Measurements from ENCODE around the gene CLDN2. TPM values are rescaled to one million over a fixed set of nuclear protein-coding genes. Genes with fewer than 3 reads are reported as not detected.
"Not testable (repeated sequence)": the region's sequence is repeated elsewhere in the genome, so short reads cannot be mapped to it uniquely, and the experiment has no call there.

CLDN2 gene, protein sequence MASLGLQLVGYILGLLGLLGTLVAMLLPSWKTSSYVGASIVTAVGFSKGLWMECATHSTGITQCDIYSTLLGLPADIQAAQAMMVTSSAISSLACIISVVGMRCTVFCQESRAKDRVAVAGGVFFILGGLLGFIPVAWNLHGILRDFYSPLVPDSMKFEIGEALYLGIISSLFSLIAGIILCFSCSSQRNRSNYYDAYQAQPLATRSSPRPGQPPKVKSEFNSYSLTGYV
- not detected for total RNA-seq
- long read RNA-seq, result 0 reads

DNA sequence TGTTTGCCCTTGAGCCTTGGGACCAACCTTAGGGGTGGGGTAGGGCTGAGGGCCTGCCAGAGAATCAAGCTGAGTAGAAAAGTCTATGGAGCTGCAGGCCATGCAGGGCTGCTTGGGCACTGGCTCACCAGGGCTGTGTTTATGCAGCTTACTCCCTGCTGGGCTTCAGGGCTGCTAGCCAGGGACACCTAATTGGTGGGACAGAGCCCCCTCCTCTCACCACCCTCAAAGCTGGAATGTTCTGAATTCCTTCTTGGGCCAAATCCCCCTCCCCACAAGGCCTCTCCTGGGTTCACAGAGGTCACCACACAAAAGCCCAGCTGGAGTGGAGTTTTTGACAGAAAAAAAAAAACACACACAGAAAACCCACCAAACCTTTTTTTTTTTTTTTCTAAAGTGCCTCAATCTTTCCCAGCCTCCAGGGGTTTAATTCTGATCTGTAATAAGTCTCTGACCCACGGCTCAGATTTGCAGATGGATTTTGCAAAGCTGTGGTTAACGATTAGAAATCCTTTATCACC is at the start of gene CLDN2:
CLDN2 (plus strand) TSS at position 471 of the 521 bp plus-strand sequence. CDS start 7,827 bp downstream, outside the sequence.
- intact Hi-C loops (cut with micrococcal nuclease), result no loop called here
- ATAC-seq, result no peak
- no peak for DNase-seq

DNA sequence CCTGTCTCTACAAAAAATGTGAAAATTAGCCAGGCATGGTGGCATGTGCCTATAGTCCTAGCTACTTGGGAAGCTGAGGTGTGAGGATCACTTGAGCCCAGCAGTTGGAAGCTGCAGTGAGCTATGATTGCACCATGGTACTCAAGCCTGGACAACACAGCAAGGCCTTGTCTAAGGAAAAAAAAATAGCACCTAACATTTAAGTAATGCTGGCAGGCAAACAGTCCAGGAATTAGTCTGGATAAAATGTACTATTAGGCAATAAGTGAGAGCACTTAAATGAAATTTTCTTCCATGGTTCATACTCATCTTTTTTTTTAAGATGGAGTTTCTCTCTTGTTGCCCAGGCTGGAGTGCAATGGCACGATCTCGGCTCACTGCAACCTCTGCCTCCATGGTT is 47.4 kb upstream of the CLDN2 start:
- intact Hi-C loops (cut with micrococcal nuclease); ATAC-seq; DNase-seq: not testable (repeated sequence)

DNA sequence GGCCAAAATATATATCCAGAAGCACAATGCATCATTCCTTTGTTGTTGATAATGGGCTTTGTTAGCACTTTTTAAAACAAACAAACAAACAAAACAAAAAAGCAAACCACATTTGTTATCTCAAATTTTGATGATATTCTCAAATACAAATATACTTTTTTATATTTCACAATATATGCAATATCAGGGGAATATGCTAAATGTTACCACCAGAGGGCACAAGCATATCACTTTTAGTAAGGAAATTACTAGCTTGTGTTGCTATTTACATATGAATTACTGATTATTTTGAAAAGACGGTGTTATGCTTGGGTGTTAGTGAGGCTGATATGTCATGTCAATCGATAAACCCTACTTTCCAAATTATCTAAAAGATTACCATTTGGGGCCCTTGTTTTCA is 46.1 kb upstream of the CLDN2 start:
- intact Hi-C loops (cut with micrococcal nuclease), result no loop called here
- ATAC-seq, result no peak
- DNase-seq, result no peak

DNA sequence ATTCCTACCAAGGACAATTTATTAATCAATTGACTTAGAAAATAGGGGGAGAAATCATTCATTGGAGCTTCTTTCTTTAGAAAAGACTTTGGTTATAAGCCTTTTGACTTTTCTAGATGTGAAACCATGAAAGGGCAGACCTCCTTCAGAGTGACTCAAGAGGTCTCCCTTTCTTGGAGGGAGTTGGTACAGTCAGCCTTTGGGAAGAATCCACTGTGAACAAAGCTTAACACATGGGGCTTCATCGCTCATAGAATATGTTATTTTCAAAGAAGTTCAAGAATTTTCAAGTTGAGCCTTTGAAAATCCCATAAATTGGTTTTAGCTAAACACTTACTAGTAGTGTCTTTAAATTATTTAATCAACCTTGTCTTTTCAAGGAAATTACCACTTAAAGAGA is 45.1 kb upstream of the CLDN2 start:
- intact Hi-C loops (cut with micrococcal nuclease), result no loop called here
- ATAC-seq, result no peak

DNA sequence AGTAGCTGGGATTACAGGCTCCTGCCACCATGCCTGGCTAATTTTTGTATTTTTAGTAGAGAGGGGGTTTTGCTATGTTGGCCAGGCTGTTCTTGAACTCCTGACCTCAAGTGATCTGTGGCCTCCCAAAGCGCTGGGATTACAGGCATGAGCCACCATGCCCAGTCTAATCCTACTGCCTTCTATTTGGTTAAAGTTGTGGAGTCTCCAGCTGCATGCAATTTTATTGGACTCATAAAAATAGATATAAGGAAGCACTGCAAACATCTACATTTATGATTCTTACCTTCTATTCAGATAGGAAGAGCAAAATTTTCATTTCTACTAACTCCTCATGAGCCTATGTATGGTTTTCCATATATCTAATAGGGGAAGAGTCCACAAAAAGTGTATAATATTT is 30.7 kb upstream of the CLDN2 start:
- ATAC-seq (no peak), DNase-seq (no peak)
- intact Hi-C loops (cut with micrococcal nuclease), result no loop called here

More for the DNA sequence above, 45.1 kb upstream of the CLDN2 start:
- DNase-seq, result no peak

DNA sequence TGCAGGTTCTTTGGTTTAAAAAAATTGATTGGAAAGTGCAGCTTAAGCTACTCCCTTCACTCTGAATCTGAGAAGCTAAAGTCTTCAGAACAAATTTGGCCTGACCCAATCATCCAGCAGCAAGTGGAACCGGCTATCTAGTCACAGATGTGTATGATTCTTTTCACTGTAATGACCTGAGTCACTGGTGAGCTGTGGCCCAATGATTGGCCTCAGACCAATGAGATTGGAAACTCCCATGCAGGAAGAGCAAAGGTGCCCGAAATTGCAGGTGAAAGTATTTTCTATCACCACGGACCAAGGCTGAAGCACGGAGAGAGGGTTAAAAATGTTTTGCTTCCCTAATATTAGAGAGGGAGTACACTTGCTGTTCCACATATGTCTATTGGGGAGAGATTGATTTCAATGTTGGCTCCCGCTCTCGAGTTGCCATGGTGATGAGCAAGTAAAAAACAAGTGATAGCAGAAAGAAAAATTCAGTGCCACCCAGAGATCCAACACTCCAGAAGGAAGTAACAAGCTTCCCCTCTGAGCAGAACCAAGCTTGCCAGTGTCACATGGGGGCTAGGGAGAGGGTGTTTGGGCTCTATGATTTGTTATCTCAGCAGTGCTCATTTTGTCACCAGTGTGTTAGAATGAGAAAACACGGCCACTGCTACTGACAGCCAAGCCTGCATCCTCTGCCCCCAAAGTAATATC is 28.3 kb upstream of the CLDN2 start:
- DNase-seq, result no peak
- ATAC-seq, result no peak
- intact Hi-C loops (cut with micrococcal nuclease), result loop anchor here (5.0 kb wide), 1 partner anchor 60 kb away; no protein-coding TSS in a partner anchor

DNA sequence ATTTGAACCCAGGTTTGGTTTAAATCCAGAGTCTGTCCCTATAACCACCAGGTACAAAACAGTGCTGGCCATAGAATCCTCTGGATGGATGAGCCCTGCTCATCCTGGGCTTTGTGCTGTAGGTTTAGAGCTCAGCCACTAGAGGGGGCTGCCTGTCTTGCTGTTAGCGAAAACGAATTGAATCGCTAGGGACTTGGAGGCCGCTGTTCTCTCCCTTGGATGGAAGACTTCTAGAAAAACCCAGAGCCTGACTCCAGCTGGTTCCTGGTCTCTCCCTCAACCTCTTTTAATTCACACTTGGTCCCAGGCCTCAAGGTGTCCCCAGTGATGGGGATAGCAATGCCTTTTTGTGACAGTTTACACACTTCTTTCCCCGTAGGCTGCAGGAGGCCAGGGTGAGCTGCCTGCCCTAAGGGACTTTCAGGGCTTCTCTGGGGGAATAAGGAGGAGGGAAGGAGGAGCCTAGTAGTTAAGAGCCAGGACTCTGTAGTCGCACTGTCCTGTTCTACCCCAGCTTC is 25.8 kb upstream of the CLDN2 start:
- DNase-seq, result peak; percentile 24
- peak; percentile 88 for ATAC-seq
- intact Hi-C loops (cut with micrococcal nuclease), result loop anchor here (5.0 kb wide), 1 partner anchor 58 kb away; no protein-coding TSS in a partner anchor

DNA sequence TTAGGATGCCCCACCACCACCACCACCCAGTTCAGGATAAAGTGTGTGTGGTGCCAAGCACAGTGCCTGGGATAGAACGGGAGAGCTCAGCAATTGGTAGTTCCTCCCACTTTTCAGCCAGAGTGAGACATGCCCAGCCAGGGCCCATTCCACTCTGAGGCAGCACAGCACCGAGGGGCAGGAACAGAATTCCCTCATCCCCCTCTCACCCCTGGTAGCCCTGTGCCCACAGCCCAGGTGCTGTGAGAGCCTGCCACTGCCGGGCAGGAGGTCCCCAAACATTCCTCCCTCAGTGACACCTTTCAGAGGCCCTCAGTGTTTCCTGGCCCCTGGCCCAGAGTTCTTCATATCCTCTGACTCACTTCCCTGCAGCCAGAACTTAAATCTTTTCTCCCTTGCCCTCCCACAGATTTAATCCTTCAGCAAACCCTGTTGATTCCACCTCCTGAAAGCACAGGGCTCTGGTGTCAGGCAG is 25.2 kb upstream of the CLDN2 start:
- ATAC-seq (peak; percentile 40), DNase-seq (no peak)
- intact Hi-C loops (cut with micrococcal nuclease), result loop anchor here (5.0 kb wide), 1 partner anchor 57 kb away; no protein-coding TSS in a partner anchor

DNA sequence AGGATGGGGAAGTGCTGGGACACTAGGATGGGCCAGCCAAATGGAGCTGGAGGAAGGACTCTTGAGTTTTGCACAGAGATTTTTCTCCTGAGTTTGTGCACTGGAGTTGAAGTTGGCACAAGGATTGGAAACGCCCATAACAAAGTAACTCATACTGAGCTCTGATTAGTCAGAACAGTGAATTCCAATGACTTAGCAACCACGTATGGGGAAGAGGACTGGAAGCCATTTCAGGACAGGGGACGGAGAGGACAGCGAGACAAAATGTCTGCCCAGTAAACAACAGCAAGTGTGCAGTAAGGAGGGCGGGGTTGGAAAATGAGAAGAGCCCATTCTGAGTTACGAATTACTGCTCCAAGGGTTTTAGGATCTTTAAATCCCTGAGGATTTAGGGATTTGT is 22.9 kb upstream of the CLDN2 start:
- ATAC-seq, result no peak
- no peak for DNase-seq
- intact Hi-C loops (cut with micrococcal nuclease), result no loop called here

DNA sequence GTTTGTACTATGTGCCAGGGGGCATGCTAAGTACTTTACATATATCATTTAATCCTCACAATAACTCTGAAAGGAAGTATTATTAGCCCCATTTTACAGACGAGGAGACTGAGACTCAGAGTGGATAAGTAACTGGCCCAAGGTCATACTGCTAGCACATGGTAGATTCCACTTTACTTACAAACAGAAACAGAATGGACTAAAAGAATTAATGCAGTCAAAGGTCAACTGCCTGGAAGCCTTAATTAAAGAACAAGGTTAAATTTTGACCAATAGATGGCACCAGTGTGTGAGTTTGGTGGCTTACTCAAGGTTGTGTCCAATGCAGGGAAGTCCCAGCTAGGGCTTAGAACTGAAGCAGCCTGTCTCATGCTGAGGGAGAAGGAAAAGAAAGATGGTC is 21.7 kb upstream of the CLDN2 start:
- intact Hi-C loops (cut with micrococcal nuclease), result no loop called here
- peak; percentile 58 for ATAC-seq
- DNase-seq, result no peak

DNA sequence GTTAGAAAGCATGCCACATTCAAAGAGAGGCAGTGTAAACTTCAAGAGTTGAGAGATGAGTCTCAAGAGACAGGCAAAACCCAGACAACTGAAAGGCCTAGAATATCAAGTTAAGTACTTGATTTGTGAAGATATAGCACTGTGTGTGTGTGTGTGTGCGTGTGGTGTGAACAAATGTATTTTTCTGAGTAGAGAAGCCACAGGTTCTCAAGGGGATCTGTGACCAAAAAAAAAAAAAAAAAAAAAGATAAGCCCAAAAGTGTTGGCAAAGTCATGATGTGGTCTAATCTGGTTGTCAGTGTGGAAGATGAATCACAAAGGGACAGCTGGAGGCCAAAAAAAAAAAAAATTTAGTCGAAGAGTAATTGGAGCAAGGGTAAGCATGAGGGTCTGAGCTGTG is 20.9 kb upstream of the CLDN2 start:
- ATAC-seq, result no peak
- DNase-seq, result no peak
- intact Hi-C loops (cut with micrococcal nuclease), result no loop called here

DNA sequence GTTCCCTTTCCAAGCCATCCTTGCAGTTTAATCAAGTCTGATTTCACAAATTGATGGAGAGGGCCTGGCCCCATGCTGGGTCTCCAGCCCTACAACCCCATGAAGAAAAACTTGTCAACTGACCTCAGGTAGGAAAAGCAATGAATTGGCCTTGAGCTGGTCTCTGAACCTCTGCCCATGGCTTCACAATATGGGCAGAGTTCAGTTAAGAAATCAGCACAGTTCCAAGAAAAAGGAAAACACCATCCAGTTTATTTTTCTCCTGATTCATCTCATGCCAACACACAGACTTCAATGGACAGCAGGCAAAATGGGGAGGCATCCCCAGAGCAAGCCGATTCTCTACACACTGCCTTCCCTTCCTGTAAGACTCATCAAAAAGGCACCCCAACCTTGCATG is 20.4 kb upstream of the CLDN2 start:
- DNase-seq (no peak), ATAC-seq (no peak)
- intact Hi-C loops (cut with micrococcal nuclease), result no loop called here

DNA sequence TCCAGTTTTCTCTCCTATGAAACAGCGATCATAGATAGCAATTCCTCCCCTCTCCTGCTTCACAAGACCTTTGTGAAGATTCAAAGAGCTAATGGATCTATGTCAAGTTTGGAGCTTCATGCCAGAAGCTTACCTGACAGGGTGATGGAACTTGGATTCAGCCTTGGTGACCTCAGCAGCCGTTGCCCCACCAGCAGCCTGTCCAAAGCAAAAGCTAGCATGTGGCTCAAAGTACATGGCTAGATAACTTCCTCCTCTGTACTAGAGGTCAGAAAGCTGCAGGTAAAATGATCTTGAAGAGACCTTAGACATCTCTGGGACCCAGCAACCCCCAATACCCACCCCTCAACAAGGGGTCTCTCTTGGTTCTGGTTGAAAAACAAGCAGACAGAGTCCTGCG is 18.9 kb upstream of the CLDN2 start:
- DNase-seq (no peak), ATAC-seq (no peak)
- intact Hi-C loops (cut with micrococcal nuclease), result no loop called here

DNA sequence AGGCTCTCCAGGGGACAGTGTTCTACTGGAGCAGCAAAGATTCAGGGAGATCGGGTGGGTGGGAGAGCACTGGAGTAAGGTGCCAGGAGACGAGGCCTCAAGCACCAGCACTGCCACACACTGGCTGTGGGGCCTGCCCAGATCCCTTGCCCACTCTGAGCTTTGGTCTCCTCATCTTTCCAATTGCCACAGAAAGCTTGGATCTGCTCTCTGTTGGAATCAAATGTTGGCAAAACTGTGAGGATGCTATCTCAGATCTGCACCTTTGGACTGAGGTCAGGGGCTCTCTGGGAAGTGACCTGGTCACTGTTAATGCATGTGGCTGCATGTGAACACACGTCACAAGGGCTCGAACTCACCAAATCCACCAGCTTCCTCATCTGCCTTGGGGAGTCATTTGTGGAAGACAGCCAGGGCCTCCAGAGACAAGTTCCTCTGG is 18.4 kb upstream of the CLDN2 start:
- ATAC-seq (no peak), DNase-seq (no peak)
- intact Hi-C loops (cut with micrococcal nuclease), result no loop called here

DNA sequence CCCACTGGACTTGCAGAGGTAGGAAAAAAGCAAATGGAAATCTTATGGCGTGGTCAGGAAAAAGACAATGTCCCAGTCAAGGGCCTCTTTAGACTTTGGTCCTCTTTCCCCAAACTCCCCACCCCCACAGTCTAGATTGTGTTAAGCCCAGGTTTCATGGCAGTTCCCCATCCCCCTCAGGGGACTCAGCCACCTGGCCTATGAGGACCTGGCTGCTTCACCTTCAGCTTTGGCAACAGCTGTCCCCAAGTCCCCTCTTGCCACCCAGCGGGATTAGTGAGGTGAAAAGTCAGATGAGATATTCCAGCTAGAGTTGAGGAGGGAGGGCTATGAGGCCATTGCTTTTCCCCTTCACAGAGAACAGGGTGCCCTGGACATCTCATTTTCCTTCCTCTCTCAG is 17.5 kb upstream of the CLDN2 start:
- intact Hi-C loops (cut with micrococcal nuclease), result no loop called here

DNA sequence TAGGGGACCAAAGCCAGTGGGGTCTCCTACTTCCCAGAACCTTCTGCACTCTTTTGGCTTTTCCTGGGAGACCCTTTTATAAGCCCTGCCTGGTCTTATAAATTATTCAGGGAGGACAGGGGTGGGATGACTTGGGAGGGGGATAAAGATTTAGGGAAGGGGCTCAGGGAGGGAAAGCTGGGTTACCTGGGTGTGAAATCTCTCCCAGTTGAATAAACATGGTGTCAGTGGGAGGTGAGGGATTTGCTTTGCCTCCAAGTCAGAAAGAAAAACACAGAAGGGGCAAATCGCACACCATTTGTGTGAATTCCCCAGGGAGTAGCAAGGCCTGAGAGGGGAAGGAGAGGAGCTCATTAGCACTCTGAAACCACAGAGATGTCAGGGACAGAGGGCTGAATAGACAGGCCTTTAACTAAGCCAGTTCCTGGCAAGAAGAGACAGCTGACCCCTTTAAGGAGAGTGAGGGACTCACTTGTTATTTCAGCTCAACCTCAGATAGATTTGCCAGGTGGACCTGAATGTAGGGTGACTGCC is 16.8 kb upstream of the CLDN2 start, which contains the start of gene RIPPLY1:
RIPPLY1 (minus strand) TSS at position 51 of the 534 bp plus-strand sequence. CDS start 54 bp downstream, outside the sequence.
- intact Hi-C loops (cut with micrococcal nuclease), result no loop called here
- no peak for ATAC-seq
- DNase-seq, result no peak

More for the DNA sequence above, 17.5 kb upstream of the CLDN2 start:
- no peak for ATAC-seq
- no peak for DNase-seq

DNA sequence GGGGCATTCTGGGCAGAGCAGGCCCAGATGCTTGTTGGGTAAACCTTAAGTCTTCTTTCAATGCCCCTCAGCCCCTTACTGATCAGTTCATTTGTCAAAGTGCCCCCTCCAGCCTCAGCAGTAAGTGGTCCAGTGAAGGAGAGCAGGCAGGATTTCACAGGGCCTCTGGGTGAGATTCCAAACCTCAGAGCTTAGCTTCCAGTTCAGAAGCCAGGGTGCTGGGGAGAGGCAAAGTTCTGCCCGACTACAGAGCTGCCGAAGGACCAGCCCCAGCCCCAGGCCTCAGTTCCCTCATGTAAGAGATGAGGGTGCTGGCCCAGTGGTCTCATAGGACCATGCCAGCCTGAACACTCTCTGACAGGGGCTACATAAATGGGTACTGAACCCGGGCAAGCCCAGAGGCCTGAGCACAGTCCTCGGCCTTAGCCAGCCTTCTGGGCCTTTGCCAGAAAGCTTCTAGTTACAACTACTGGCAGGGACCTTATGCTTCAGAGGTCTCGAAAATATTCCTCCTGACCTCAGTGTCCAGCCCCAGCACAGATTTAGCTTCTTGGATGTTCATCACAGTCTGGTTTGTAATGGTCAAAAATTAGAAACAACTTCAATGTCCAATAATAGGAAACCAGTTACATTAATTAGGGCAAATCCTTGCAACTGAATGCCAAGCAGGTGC is 16.2 kb upstream of the CLDN2 start:
- no peak for DNase-seq
- intact Hi-C loops (cut with micrococcal nuclease), result no loop called here
- peak; percentile 32 for ATAC-seq

DNA sequence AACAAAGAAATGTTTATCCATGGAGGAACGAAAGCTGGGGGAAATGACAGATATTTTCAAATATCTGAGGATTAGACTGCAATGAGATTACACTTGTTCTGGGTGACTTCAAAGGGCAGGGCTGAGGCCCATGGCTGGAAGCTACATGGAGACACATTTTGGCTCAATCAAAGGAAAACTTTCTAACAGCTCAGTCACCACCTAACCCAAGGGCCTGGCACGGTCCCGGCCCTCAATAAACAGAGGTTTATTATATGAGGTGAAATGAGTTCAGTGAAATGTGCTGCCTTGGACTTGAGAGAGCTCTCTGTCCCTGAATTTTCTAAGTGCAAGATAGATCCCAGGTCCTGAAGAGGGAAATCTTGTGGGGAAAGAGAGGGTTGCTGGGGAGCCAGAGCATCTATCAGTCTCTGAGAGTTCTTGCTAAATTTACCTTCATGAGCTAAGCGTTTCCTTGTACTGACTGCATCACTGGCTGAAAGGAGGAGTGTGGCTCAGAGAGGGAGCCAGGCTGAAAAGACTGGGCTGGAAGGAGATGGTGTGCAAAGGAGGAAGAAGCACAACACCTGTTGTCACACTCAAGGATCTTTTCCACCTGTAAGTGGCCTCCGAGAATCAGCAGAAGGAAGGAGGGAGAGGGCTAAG is 15.0 kb upstream of the CLDN2 start:
- intact Hi-C loops (cut with micrococcal nuclease), result no loop called here
- DNase-seq (no peak), ATAC-seq (peak; percentile 65)

DNA sequence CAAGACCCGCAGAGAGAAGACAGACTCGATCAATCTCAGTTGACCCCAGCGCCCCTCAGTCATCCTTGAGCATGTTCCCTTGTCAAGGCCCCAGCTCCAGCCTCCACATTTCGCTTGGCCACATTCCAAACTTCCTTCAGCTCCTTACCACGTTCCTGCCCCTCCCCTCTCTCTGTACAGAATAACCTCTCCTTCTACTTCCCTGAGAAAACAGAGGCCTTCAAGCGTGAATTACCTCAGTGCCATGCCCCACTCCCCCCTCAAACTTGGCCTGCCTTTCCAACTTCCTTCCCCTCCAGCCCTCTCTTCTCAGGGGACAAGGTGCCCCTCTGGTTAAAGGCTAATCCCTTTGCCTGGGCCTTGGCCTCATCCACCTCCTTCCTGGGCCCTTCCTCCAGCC is 13.8 kb upstream of the CLDN2 start:
- intact Hi-C loops (cut with micrococcal nuclease), result no loop called here
- DNase-seq (no peak), ATAC-seq (no peak)
